Spleen (tissue), 7 donors: ENCODE data around the gene IGSF23.

Experiments
- POLR2A ChIP-seq, 3 donors: fragments of 450-650 bp; IDR thresholded peaks; one replicate each; pipeline ENCODE4 v1.5.1; 2017; ENCODE audit warnings: antibody characterized with exemption in 3 of 3, mild to moderate bottlenecking in 1 of 3
- POLR2AphosphoS5 ChIP-seq, 3 donors: sonication (generic); formaldehyde crosslinking; IDR thresholded peaks; one replicate each; pipeline ENCODE4 v1.5.1; 2017; ENCODE audit warnings: antibody characterized with exemption in 3 of 3
- TF ChIP-seq, protein P1 (sequence below), 11 experiments: fragments of 200-600 bp in 7 of 11; fragments of 450-650 bp in 4 of 11; sonication (generic) in 4 of 11; IDR thresholded peaks in 8 of 11; conservative IDR thresholded peaks in 3 of 11; 1 replicate in 7 of 11; 2 replicates in 4 of 11; pipeline versions ENCODE4 v1.4.0 to v1.8.0; 2016 to 2021; ENCODE audit warnings: antibody characterized with exemption in 11 of 11, inconsistent platforms in 4 of 11, mild to moderate bottlenecking in 1 of 11
- donor health status: DM: no; HTN: no; CAD: no; lungs with moderate emphysema.
- donor health status: DM: no; HTN: no; CAD: no.
- donor health status: DM: no; HTN: no; CAD: no.

- TF ChIP-seq, protein P1, sequence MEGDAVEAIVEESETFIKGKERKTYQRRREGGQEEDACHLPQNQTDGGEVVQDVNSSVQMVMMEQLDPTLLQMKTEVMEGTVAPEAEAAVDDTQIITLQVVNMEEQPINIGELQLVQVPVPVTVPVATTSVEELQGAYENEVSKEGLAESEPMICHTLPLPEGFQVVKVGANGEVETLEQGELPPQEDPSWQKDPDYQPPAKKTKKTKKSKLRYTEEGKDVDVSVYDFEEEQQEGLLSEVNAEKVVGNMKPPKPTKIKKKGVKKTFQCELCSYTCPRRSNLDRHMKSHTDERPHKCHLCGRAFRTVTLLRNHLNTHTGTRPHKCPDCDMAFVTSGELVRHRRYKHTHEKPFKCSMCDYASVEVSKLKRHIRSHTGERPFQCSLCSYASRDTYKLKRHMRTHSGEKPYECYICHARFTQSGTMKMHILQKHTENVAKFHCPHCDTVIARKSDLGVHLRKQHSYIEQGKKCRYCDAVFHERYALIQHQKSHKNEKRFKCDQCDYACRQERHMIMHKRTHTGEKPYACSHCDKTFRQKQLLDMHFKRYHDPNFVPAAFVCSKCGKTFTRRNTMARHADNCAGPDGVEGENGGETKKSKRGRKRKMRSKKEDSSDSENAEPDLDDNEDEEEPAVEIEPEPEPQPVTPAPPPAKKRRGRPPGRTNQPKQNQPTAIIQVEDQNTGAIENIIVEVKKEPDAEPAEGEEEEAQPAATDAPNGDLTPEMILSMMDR (IDR thresholded peaks at IDR 0.05 in 8 of 11, conservative IDR thresholded peaks at IDR 0.05 in 3 of 11): no peak
- TF ChIP-seq POLR2A (IDR thresholded peaks at IDR 0.05): no peak
- no peak for TF ChIP-seq POLR2AphosphoS5 (IDR thresholded peaks at IDR 0.05)
Observed at GRCh38 chr19:44604241-44604640, 9.1 kb upstream of the IGSF23 start.
